Urothelium cell line (cell line): ENCODE results near the gene SYNE4.
A peak's percentile ranks its signal among the peaks of the same experiment; 100 is the strongest.
"Not testable (repeated sequence)": the region's sequence is repeated elsewhere in the genome, so short reads cannot be mapped to it uniquely, and the experiment has no call there.

Experiments
- DNase-seq: peaks from one replicate; pipeline ENCODE4 v3.0.0; 2011; ENCODE audit warnings: low spot score, mixed read lengths
- FAIRE-seq: peaks from 2 replicates; lab custom pipeline; 2011; peaks lifted over from hg19 to GRCh38; lab: Jason Lieb, UNC

SYNE4 gene

GRCh38 chr19:35959040-35959967 lies 49.3 kb downstream of the SYNE4 start:
- no peak for FAIRE-seq
- peak; percentile 55 for DNase-seq

- FAIRE-seq (no peak), DNase-seq (no peak)
Observed at GRCh38 chr19:35958660-35959039, 50.0 kb downstream of the SYNE4 start.

GRCh38 chr19:35957411-35957810 lies 51.2 kb downstream of the SYNE4 start:
- not testable (repeated sequence) for DNase-seq, FAIRE-seq

GRCh38 chr19:35955881-35956634 lies 52.6 kb downstream of the SYNE4 start:
- no peak for DNase-seq
- no peak for FAIRE-seq
